Measurements from ENCODE around the gene ZNF490.
A peak's percentile ranks its signal among the peaks of the same experiment; 100 is the strongest.
"Not testable (repeated sequence)": the region's sequence is repeated elsewhere in the genome, so short reads cannot be mapped to it uniquely, and the experiment has no call there.

ZNF490 gene

GRCh38 chr19:12610540-12611360 lies at the start of gene ZNF490, which contains the start of gene ZNF791:
TSS of gene ZNF490 (minus strand) at chr19:12610813. CDS start at chr19:12610680, 133 bp downstream.
TSS of gene ZNF791 (plus strand) at chr19:12610920. CDS start at chr19:12611080, 160 bp downstream.
- DNase-seq, result peak; percentile 99

- no peak for DNase-seq
Measured at GRCh38 chr19:12657966-12658365, 47.4 kb upstream of the ZNF490 start.

GRCh38 chr19:12656899-12657571 lies 46.4 kb upstream of the ZNF490 start:
- DNase-seq, result no peak

- no peak for DNase-seq
Measured at GRCh38 chr19:12655546-12655945, 44.9 kb upstream of the ZNF490 start.

GRCh38 chr19:12652219-12652618 lies 41.6 kb upstream of the ZNF490 start:
- DNase-seq, result no peak

GRCh38 chr19:12649941-12650340 lies 39.3 kb upstream of the ZNF490 start:
- DNase-seq, result no peak

- no peak for DNase-seq
Measured at GRCh38 chr19:12648088-12648487, 37.5 kb upstream of the ZNF490 start.

- no peak for DNase-seq
Measured at GRCh38 chr19:12647490-12648071, 37.0 kb upstream of the ZNF490 start.

- no peak for DNase-seq
Measured at GRCh38 chr19:12647047-12647446, 36.4 kb upstream of the ZNF490 start.

- DNase-seq, result no peak
Measured at GRCh38 chr19:12646551-12646950, 35.9 kb upstream of the ZNF490 start.

- not testable (repeated sequence) for DNase-seq
Measured at GRCh38 chr19:12643716-12644115, 33.1 kb upstream of the ZNF490 start.

GRCh38 chr19:12642506-12642905 lies 31.9 kb upstream of the ZNF490 start:
- DNase-seq, result no peak

- DNase-seq, result no peak
Measured at GRCh38 chr19:12641456-12641855, 30.8 kb upstream of the ZNF490 start.

- DNase-seq, result no peak
Measured at GRCh38 chr19:12639901-12640613, 29.4 kb upstream of the ZNF490 start.

- DNase-seq, result no peak
Measured at GRCh38 chr19:12638611-12639182, 28.1 kb upstream of the ZNF490 start.

GRCh38 chr19:12636631-12637030 lies 26.0 kb upstream of the ZNF490 start:
- no peak for DNase-seq

- DNase-seq, result no peak
Measured at GRCh38 chr19:12629215-12629614, 18.6 kb upstream of the ZNF490 start.

GRCh38 chr19:12628040-12629022 lies 17.7 kb upstream of the ZNF490 start:
- DNase-seq, result no peak

GRCh38 chr19:12626958-12627357 lies 16.3 kb upstream of the ZNF490 start:
- DNase-seq, result no peak

- DNase-seq, result no peak
Measured at GRCh38 chr19:12623361-12624031, 12.9 kb upstream of the ZNF490 start.

All from NCI-H446 (cell line).